CD4-positive, alpha-beta T cell treated with Interleukin-17A for 1 hour (primary cell): ENCODE data around the gene ANXA2R.
"Not testable (repeated sequence)": the region's sequence is repeated elsewhere in the genome, so short reads cannot be mapped to it uniquely, and the experiment has no call there.

Source experiments
- DNase-seq: peaks from one replicate; pipeline ENCODE4 v3.0.0-alpha.2; 2020

ANXA2R gene

GRCh38 chr5:43040287-43041098, at the start of gene ANXA2R:
ANXA2R (minus strand) TSS chr5:43040319; CDS start chr5:43040046, 273 bp downstream.
- peak; percentile 97 for DNase-seq

GRCh38 chr5:43086118-43086908, 46.2 kb upstream of the ANXA2R start:
- DNase-seq, result not testable (repeated sequence)

- no peak for DNase-seq
Measured at GRCh38 chr5:43085453-43085852, 45.3 kb upstream of the ANXA2R start.

- DNase-seq, result not testable (repeated sequence)
Measured at GRCh38 chr5:43084468-43084867, 44.3 kb upstream of the ANXA2R start.

- DNase-seq, result not testable (repeated sequence)
Measured at GRCh38 chr5:43081345-43081744, 41.2 kb upstream of the ANXA2R start.

- DNase-seq, result no peak
Measured at GRCh38 chr5:43078956-43079355, 38.8 kb upstream of the ANXA2R start.

- DNase-seq, result not testable (repeated sequence)
Measured at GRCh38 chr5:43077446-43078191, 37.5 kb upstream of the ANXA2R start.

- DNase-seq, result no peak
Measured at GRCh38 chr5:43075319-43076293, 35.5 kb upstream of the ANXA2R start.

- DNase-seq, result no peak
Measured at GRCh38 chr5:43074987-43075318, 34.8 kb upstream of the ANXA2R start.

GRCh38 chr5:43073597-43074546, 33.8 kb upstream of the ANXA2R start:
- peak; percentile 80 for DNase-seq

GRCh38 chr5:43069401-43069720, 29.2 kb upstream of the ANXA2R start:
- DNase-seq, result not testable (repeated sequence)

GRCh38 chr5:43068037-43068436, 27.9 kb upstream of the ANXA2R start:
- no peak for DNase-seq

- peak; percentile 94 for DNase-seq
Measured at GRCh38 chr5:43066799-43067741, 27.0 kb upstream of the ANXA2R start.

- DNase-seq, result peak; percentile 84
Measured at GRCh38 chr5:43065948-43066798, 26.1 kb upstream of the ANXA2R start.

GRCh38 chr5:43065387-43065947, 25.3 kb upstream of the ANXA2R start:
- peak; percentile 57 for DNase-seq

GRCh38 chr5:43063721-43064171, 23.6 kb upstream of the ANXA2R start:
- no peak for DNase-seq

- no peak for DNase-seq
Measured at GRCh38 chr5:43061352-43062075, 21.4 kb upstream of the ANXA2R start.

GRCh38 chr5:43060020-43060419, 19.9 kb upstream of the ANXA2R start:
- not testable (repeated sequence) for DNase-seq
